Esophagus muscularis mucosa (tissue), 4 donors: ENCODE measurements around the gene LRIT1. TPM values are rescaled to one million over a fixed set of nuclear protein-coding genes. Genes with fewer than 3 reads are reported as not detected.

Experiments used
- DNase-seq: peaks from one replicate; pipeline ENCODE4 v3.0.0-alpha.2; 2017; ENCODE audit errors: extremely low spot score
- H3K27ac ChIP-seq, 4 donors: fragments of 200-600 bp; sonication (generic); replicated peaks in 1 of 4; 1 replicate in 3 of 4; 2 replicates in 1 of 4; pipeline ENCODE4 v1.5.1; 2016 to 2019; ENCODE audit warnings: mild to moderate bottlenecking in 1 of 4
- H3K27me3 ChIP-seq, 4 donors: fragments of 200-600 bp; sonication (generic); one replicate each; pipeline versions ENCODE4 v1.5.1 to v1.6.0; 2016 to 2019
- H3K36me3 ChIP-seq, 4 donors: fragments of 200-600 bp; sonication (generic); one replicate each; pipeline ENCODE4 v1.5.1; 2016 to 2019
- H3K4me1 ChIP-seq, 4 donors: fragments of 200-600 bp; sonication (generic); one replicate each; pipeline ENCODE4 v1.5.1; 2016 to 2019
- H3K4me3 ChIP-seq, 4 donors: fragments of 200-600 bp; sonication (generic); 1 replicate in 2 of 4; 2 replicates in 2 of 4; pipeline ENCODE4 v1.5.1; 2016 to 2019; ENCODE audit warnings: mild to moderate bottlenecking in 4 of 4, moderate library complexity in 1 of 4
- H3K9me3 ChIP-seq, 4 donors: fragments of 200-600 bp; sonication (generic); 1 replicate in 3 of 4; 2 replicates in 1 of 4; pipeline ENCODE4 v1.5.1; 2016 to 2019
- EP300 ChIP-seq: sonication (generic); formaldehyde crosslinking; IDR thresholded peaks from one replicate; pipeline ENCODE4 v1.6.1; 2017; ENCODE audit warnings: antibody characterized with exemption
- POLR2A ChIP-seq: fragments of 450-650 bp; IDR thresholded peaks from one replicate; pipeline ENCODE4 v1.6.1; 2017; ENCODE audit warnings: antibody characterized with exemption, moderate library complexity, mild to moderate bottlenecking, low read depth
- POLR2AphosphoS5 ChIP-seq, 2 donors: sonication (generic); formaldehyde crosslinking; IDR thresholded peaks; one replicate each; pipeline ENCODE4 v1.6.1; 2017; ENCODE audit warnings: antibody characterized with exemption in 2 of 2
- WGBS: methylation state at CpG from one replicate; pipeline ENCODE4 v1.1.5; 2018; 5-methylcytosine and 5-hydroxymethylcytosine counted together
- intact Hi-C: fragments of 100-400 bp; cut with DNase I; formaldehyde crosslinking; loops from one replicate; pipeline ENCODE4 v1.15.1; 2023
- total RNA-seq, 4 donors: library from RNA; depleted of rRNA; stranded (reverse); fragments of >200 nt; gene quantifications; one replicate each; pipeline versions ENCODE4 v1.1.0 to v1.2.1, GENCODE V29; 2016
- TF ChIP-seq, protein P1 (sequence below), 3 experiments: fragments of 200-600 bp in 2 of 3; fragments of 450-650 bp in 1 of 3; sonication (generic) in 2 of 3; IDR thresholded peaks; one replicate each; pipeline ENCODE4 v1.5.1; 2017 to 2019; ENCODE audit warnings: antibody characterized with exemption in 3 of 3, mild to moderate bottlenecking in 2 of 3, moderate library complexity in 1 of 3

The LRIT1 gene
- total RNA-seq, 4 donors from 2014 or later = not detected

DNA sequence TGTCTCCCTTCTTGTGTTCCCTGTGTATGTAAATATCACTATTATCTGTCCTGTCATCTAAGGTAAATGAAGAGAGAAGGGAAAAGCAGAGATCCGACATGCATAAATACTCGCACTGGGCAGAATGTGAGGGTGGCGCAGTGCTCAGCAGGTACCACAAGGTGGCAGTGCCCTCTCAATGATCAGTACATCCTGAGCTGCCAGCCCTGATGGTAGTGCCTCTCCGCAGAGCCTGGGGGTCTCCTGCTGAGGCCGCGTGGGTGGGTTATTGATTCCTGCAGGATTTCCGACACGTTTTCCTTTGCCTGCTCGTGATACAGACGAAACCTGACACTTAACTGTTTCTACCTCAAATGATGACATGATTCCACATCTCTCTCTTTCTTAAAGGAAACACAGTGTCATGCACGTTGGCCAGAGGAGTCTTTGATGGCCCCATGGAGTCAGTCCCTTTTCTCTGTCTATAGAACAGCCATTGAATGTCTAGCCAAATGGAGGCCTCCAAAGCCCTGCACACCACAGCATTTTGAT, 23.3 kb upstream of the LRIT1 start:
- Histone ChIP-seq H3K27ac (no peak overlapping the region), H3K36me3 (no peaks in the 10 kb centered on the region), H3K27me3 (peaks cover 0 to 45% (median 0%) of the 10 kb centered on the region in 4 donors), H3K4me3 (no peak overlapping the region), H3K4me1 (peaks cover 0 to 5% (median 4%) of the 10 kb centered on the region in 4 donors), H3K9me3 (no peaks in the 10 kb centered on the region)
- no peak for TF ChIP-seq EP300
- TF ChIP-seq, protein P1, sequence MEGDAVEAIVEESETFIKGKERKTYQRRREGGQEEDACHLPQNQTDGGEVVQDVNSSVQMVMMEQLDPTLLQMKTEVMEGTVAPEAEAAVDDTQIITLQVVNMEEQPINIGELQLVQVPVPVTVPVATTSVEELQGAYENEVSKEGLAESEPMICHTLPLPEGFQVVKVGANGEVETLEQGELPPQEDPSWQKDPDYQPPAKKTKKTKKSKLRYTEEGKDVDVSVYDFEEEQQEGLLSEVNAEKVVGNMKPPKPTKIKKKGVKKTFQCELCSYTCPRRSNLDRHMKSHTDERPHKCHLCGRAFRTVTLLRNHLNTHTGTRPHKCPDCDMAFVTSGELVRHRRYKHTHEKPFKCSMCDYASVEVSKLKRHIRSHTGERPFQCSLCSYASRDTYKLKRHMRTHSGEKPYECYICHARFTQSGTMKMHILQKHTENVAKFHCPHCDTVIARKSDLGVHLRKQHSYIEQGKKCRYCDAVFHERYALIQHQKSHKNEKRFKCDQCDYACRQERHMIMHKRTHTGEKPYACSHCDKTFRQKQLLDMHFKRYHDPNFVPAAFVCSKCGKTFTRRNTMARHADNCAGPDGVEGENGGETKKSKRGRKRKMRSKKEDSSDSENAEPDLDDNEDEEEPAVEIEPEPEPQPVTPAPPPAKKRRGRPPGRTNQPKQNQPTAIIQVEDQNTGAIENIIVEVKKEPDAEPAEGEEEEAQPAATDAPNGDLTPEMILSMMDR (IDR thresholded peaks at IDR 0.05) = peak; percentile 86 to 97 (median 92)
- 6% methylated on average over 11 of the region's 11 CpGs for WGBS
- intact Hi-C loops = loop anchor here (2.0 to 5.0 kb wide), 3 partner anchors 88 to 276 kb away; no protein-coding TSS in a partner anchor
- DNase-seq = no peak

DNA sequence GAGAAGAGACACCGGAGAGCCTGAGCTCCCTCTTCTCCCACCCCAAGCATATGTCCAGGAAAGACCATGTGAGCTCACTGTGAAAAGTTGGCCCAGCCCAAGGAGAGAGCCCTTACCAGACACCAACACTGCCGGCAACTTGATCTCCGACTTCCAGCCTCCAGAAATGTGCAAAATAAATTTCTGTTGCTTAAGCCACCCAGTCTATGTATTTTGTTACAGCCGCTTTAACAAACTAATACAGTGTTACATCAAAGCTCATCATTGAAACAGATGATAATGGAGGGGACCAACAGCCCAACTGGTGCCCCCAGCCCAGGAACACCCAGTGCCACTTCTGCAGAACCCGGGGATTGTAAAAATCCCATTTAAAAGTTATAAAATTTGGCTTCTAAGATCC, 22.4 kb upstream of the LRIT1 start:
- Histone ChIP-seq H3K36me3 (no peaks in the 10 kb centered on the region), H3K27me3 (peaks cover 0 to 51% (median 0%) of the 10 kb centered on the region in 4 donors), H3K9me3 (no peaks in the 10 kb centered on the region), H3K4me1 (peaks cover 0 to 5% (median 4%) of the 10 kb centered on the region in 4 donors), H3K27ac (no peak overlapping the region), H3K4me3 (no peak overlapping the region)
- DNase-seq = no peak
- WGBS = 88% methylated on average over 5 of the region's 5 CpGs
- intact Hi-C loops = loop anchor here (2.0 to 5.0 kb wide), 2 partner anchors 114 to 277 kb away; no protein-coding TSS in a partner anchor
- TF ChIP-seq POLR2A (no peak), POLR2AphosphoS5 (IDR thresholded peaks at IDR 0.05) (no peak), EP300 (no peak)
- TF ChIP-seq, protein P1 (IDR thresholded peaks at IDR 0.05) = no peak

DNA sequence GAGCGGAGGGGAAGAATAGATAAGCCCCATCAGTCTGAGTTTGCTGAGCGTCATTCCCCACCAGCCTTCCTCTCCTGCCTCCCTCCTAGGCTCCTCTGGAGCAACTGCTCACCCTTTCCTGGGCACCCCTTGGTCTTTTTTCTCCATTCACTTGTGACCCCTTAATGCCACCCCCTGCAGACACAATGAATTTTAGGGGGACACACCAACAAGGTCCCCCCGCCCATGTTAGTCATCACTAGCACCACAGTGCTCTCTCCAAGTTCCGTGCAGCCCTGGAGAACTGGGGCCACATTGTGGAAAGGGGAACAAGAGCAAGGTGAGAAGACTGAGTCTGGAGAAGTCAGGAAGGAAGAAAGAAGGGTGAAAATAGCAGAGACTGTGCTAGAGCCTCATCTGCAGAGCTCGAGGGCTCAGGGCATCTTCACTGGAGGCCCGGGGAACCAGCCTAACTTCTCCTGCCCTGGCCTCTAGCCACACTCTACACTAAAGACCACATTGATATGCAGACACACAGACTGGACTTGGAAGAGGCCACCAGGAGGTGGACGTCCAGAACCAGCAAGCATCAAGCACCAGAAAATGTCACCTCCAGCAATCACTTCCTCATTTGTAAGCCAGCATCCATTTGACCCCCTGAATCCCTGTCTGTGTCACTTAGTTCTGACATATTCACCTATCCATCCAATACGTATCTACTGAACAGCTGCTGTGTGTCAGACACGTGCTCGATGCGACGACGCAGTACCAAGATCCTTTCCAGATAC, 21.0 kb upstream of the LRIT1 start:
- H3K27ac ChIP-seq = no peak overlapping the region
- H3K4me3 ChIP-seq = no peak overlapping the region
- 59% methylated on average over 13 of the region's 13 CpGs for WGBS
- TF ChIP-seq POLR2A (no peak), POLR2AphosphoS5 (IDR thresholded peaks at IDR 0.05) (no peak), EP300 (no peak)
- TF ChIP-seq, protein P1 (IDR thresholded peaks at IDR 0.05) = no peak
- no peaks in the 10 kb centered on the region for H3K9me3 ChIP-seq
- no peak for DNase-seq
- H3K4me1 ChIP-seq = peaks cover 0 to 5% (median 4%) of the 10 kb centered on the region in 4 donors
- no peaks in the 10 kb centered on the region for H3K36me3 ChIP-seq
- peaks cover 0 to 64% (median 2%) of the 10 kb centered on the region in 4 donors for H3K27me3 ChIP-seq
- intact Hi-C loops = loop anchor here (5.0 kb wide), 1 partner anchor 115 kb away; no protein-coding TSS in a partner anchor

DNA sequence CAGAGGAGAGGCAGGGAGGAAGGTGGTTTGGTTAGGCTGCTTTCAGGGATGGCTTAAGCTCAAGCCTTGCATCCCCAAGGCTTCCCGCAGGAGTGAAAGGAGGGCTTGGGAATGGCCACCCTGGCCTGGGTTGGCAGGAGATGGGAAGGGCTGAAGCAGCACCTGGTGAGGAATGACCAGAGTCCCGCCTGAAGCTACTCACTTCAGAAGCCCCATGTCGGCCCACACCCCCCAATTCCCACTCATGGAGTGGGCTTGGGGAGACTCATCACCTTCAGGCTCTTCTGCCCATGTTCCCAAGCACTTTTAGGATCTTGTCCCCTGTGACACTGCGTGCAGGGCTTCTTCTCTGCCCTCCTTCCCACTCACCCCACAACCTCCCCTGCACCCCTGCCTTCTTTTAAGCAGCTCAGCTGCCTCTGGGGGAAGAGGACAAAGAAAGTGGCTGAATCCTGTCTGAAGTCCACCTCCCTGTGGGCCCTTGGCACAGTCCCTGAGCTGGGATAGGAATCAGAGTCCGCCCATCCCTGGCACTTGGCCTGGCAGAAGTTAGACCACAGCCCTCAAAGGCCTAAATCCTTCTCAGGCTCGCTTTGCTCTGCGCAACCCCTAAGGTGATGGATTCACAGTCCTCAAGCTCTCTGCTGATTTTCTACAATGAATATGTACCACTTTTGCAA, 20.0 kb upstream of the LRIT1 start:
- Histone ChIP-seq H3K27me3 (peaks cover 0 to 71% (median 2%) of the 10 kb centered on the region in 4 donors), H3K4me1 (peaks cover 0 to 12% (median 7%) of the 10 kb centered on the region in 4 donors), H3K36me3 (no peaks in the 10 kb centered on the region), H3K9me3 (no peaks in the 10 kb centered on the region), H3K4me3 (no peak overlapping the region), H3K27ac (no peak overlapping the region)
- intact Hi-C loops = loop anchor here (5.0 kb wide), 1 partner anchor 116 kb away; no protein-coding TSS in a partner anchor
- DNase-seq = no peak
- WGBS = 82% methylated on average over 5 of the region's 7 CpGs
- TF ChIP-seq POLR2AphosphoS5 (IDR thresholded peaks at IDR 0.05) = no peak
- TF ChIP-seq EP300 = no peak
